Kidney (tissue), 14 donors: ENCODE measurements around the gene IFIH1. TPM values are rescaled to one million over a fixed set of nuclear protein-coding genes. Genes with fewer than 3 reads are reported as not detected.

ENCODE experiments used
- DNase-seq, 5 donors: peaks; one replicate each; pipeline ENCODE4 v3.0.0-alpha.2; 2013 to 2020
- FAIRE-seq: peaks from 2 replicates; lab custom pipeline; 2012; peaks lifted over from hg19 to GRCh38; lab: Jason Lieb, UNC
- H3K27ac ChIP-seq, 2 donors: one replicate each; pipeline ENCODE4 v1.7.0; 2013; ENCODE audit warnings: low read depth in 2 of 2, low read length in 2 of 2, inconsistent platforms in 1 of 2
- H3K27me3 ChIP-seq: one replicate; pipeline ENCODE4 v1.7.1; 2013; ENCODE audit warnings: low read length, inconsistent platforms; ENCODE audit not compliant: control insufficient read depth, insufficient read depth
- H3K36me3 ChIP-seq, 3 donors: one replicate each; pipeline versions ENCODE4 v1.7.0 to v1.7.1; 2013; ENCODE audit warnings: low read length in 3 of 3, control low read depth in 1 of 3, inconsistent platforms in 1 of 3; ENCODE audit not compliant: insufficient read depth in 3 of 3, control insufficient read depth in 2 of 3
- H3K4me1 ChIP-seq, 3 donors: one replicate each; pipeline versions ENCODE4 v1.7.0 to v1.7.1; 2013; ENCODE audit warnings: low read length in 3 of 3, inconsistent platforms in 1 of 3, low read depth in 1 of 3; ENCODE audit not compliant: control insufficient read depth in 2 of 3, insufficient read depth in 2 of 3
- H3K4me3 ChIP-seq, 3 donors: one replicate each; pipeline versions ENCODE4 v1.7.0 to v1.8.1; 2013; ENCODE audit warnings: low read length in 3 of 3, control low read depth in 1 of 3, inconsistent platforms in 1 of 3
- H3K9ac ChIP-seq, 3 donors: one replicate each; pipeline versions ENCODE4 v1.7.0 to v1.7.1; 2013; ENCODE audit warnings: low read length in 3 of 3, control low read depth in 1 of 3, inconsistent platforms in 1 of 3
- H3K9me3 ChIP-seq, 3 donors: one replicate each; pipeline versions ENCODE4 v1.7.0 to v1.7.1; 2013; ENCODE audit warnings: low read length in 3 of 3, control low read depth in 1 of 3, inconsistent platforms in 1 of 3; ENCODE audit not compliant: control insufficient read depth in 2 of 3, insufficient read depth in 1 of 3
- intact Hi-C: fragments of 100-400 bp; cut with DNase I; formaldehyde crosslinking; loops from one replicate; pipeline ENCODE4 v1.11.1; 2022
- polyA plus RNA-seq: library from polyadenylated mRNA; stranded (reverse); fragments of 350-450 nt; fragmentation: Illumina TruSeq; extraction: RNeasy Lipid Tissue Mini Kit (QIAGEN cat#74804); gene quantifications from one replicate; pipeline ENCODE4 v1.2.3, GENCODE V29; 2014; ENCODE audit warnings: low read depth, low replicate concordance; ENCODE audit not compliant: insufficient read depth
- total RNA-seq: library from RNA; stranded (reverse); fragmentation: NEBNext Ultra II Directional; extraction: Animal tissue kit (Norgen Biotek cat#: 25700); gene quantifications from one replicate; pipeline ENCODE4 v1.2.1, GENCODE V29; 2021
- TF ChIP-seq, protein P1 (sequence below): IDR thresholded peaks from 3 replicates; pipeline ENCODE4 v1.5.1; 2012; ENCODE audit warnings: mild to moderate bottlenecking, moderate library complexity, borderline replicate concordance; ENCODE audit not compliant: insufficient read depth; ENCODE audit errors: extremely low read depth
- donor health status: control.
- donor health status: control.
- donor health status: control.
- donor health status: control.
- donor health status: control.
- donor health status: DM: yes; HTN: yes; CAD: no.
- donor health status: Normal renal cell carcinoma (clear cell type).

IFIH1 gene
- total and polyA plus RNA-seq, 2 donors from 2014 or later, result 11.3 to 21.6 TPM

DNA sequence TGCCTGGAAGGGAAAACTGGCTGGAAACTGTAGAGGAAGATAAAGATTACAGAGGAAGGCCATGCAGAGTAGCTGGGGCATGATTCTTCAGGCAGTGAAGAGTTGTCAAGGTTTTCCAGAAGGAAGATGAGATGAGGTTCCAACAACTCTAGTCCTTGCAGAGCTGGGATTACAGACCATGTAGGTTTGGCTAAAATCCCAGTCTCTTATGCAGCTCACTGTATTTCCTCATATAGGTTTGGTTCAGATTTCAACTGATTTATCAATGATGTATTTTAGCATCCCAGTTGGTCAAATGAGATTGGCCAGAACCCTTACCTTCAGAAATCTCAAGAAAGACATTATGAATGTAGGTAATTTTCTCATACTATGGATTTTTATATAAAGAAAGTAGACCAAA lies 91.6 kb downstream of the IFIH1 start:
- Histone ChIP-seq H3K36me3 (no peaks in the 10 kb centered on the region), H3K9me3 (no peaks in the 10 kb centered on the region), H3K4me3 (no peak overlapping the region), H3K9ac (no peak overlapping the region), H3K27me3 (no peaks in the 10 kb centered on the region), H3K27ac (no peak overlapping the region), H3K4me1 (no peaks in the 10 kb centered on the region)
- DNase-seq, result no peak
- TF ChIP-seq, protein P1, sequence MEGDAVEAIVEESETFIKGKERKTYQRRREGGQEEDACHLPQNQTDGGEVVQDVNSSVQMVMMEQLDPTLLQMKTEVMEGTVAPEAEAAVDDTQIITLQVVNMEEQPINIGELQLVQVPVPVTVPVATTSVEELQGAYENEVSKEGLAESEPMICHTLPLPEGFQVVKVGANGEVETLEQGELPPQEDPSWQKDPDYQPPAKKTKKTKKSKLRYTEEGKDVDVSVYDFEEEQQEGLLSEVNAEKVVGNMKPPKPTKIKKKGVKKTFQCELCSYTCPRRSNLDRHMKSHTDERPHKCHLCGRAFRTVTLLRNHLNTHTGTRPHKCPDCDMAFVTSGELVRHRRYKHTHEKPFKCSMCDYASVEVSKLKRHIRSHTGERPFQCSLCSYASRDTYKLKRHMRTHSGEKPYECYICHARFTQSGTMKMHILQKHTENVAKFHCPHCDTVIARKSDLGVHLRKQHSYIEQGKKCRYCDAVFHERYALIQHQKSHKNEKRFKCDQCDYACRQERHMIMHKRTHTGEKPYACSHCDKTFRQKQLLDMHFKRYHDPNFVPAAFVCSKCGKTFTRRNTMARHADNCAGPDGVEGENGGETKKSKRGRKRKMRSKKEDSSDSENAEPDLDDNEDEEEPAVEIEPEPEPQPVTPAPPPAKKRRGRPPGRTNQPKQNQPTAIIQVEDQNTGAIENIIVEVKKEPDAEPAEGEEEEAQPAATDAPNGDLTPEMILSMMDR, result no peak
- FAIRE-seq, result no peak
- intact Hi-C loops, result no loop called here

DNA sequence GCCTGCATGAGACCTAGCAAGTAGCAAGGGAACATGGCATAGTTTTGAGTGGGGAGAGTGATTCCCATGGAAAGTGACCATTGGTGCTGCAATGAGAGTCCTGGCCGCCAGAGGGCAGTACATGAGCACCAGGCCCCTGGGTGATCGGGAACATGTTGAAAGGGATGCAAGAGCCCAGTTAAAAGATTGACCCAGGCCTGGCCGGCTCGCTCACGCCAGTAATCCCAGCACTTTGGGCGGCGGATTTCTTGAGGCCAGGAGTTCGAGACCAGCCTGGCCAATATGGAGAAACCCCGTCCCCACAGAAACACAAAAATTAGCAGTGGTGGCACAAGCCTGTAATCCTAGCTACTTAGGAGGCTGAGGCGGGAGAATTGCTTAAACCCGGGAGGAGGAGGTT lies 97.4 kb downstream of the IFIH1 start:
- Histone ChIP-seq H3K9ac (no peak overlapping the region), H3K27me3 (no peaks in the 10 kb centered on the region), H3K4me3 (no peak overlapping the region), H3K27ac (no peak overlapping the region), H3K36me3 (no peaks in the 10 kb centered on the region), H3K4me1 (no peaks in the 10 kb centered on the region), H3K9me3 (no peaks in the 10 kb centered on the region)
- DNase-seq, result peak in 3 of 5 donors; percentile 26 to 65 (median 35)
- TF ChIP-seq, protein P1, result peak; percentile 76
- intact Hi-C loops, result loop anchor here (5.0 kb wide), 1 partner anchor 76 kb away; no protein-coding TSS in a partner anchor
- FAIRE-seq, result no peak

DNA sequence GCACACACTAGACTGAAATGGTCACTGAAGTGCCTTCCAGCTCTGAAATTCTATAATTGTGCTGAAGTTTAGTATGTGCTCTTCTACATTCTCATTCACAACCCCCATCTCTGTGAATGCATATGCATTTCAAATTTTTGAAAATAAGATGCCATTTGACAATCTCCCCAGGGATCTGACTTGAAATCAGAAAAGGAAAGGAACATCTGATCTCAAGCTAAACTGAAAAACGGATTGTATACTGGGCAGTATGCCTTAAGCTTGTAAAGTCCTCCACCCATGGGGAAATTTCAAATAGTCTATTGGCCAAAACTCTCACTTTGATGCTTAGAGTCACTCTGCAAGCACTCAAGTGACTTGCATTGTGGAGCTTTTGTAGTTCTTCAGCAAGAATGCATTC lies 98.1 kb downstream of the IFIH1 start:
- FAIRE-seq (no peak), DNase-seq (peak in 1 of 5 donors; percentile 11)
- Histone ChIP-seq H3K36me3 (no peaks in the 10 kb centered on the region), H3K9me3 (no peaks in the 10 kb centered on the region), H3K4me3 (no peak overlapping the region), H3K27ac (no peak overlapping the region), H3K4me1 (no peaks in the 10 kb centered on the region), H3K27me3 (no peaks in the 10 kb centered on the region), H3K9ac (no peak overlapping the region)
- TF ChIP-seq, protein P1, result no peak
- intact Hi-C loops, result loop anchor here (5.0 kb wide), 1 partner anchor 77 kb away; no protein-coding TSS in a partner anchor

DNA sequence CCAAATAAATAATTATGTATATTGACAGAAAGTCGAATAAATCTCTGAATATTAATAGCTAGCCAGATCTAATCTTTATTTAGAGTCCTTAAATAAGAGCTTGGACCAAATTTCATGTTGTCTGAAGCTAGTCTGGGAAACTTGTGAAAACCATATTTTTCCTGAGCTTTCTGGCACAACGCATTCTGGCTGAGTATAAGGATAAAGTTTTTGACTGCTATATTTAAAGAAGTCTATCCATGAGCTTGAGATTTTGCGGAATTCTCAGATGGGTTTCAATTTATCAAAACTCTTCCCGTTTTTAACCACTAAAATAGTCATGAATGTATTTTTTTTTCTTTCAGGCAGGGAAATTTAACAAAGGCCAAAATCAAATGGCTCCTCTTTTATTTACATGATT lies 99.1 kb downstream of the IFIH1 start:
- intact Hi-C loops, result no loop called here
- FAIRE-seq, result no peak
- DNase-seq, result no peak
- Histone ChIP-seq H3K27ac (no peak overlapping the region), H3K4me1 (no peaks in the 10 kb centered on the region), H3K36me3 (no peaks in the 10 kb centered on the region), H3K27me3 (no peaks in the 10 kb centered on the region), H3K4me3 (no peak overlapping the region), H3K9ac (no peak overlapping the region), H3K9me3 (no peaks in the 10 kb centered on the region)
- TF ChIP-seq, protein P1, result no peak
